Anterior cingulate cortex (tissue), 58 donors: ENCODE measurements around the gene CENPX.

Experiments used
- DNase-seq, 58 donors: peaks; one replicate each; lab custom pipeline; 2025; lab: John Stamatoyannopoulos, UW

Gene CENPX

GRCh38 chr17:82022310-82022980, at the start of gene CENPX:
Gene CENPX, minus strand, starts transcription at chr17:82022878. Its CDS starts 17 bp downstream, at chr17:82022861.
- DNase-seq = no peak

GRCh38 chr17:82070611-82071010, 47.9 kb upstream of the CENPX start:
- DNase-seq = no peak

GRCh38 chr17:82065638-82066303, 43.1 kb upstream of the CENPX start, which contains the start of gene DUS1L:
Gene DUS1L, minus strand, starts transcription at chr17:82065804. Its CDS starts 745 bp downstream, at chr17:82065059.
- peak in 43 of 58 donors; percentile 13 to 63 (median 38) for DNase-seq

- peak in 2 of 58 donors; percentile 38 to 56 for DNase-seq
Measured at GRCh38 chr17:82065193-82065637, 42.5 kb upstream of the CENPX start.

- no peak for DNase-seq
Measured at GRCh38 chr17:82064433-82065192, 41.9 kb upstream of the CENPX start.

- no peak for DNase-seq
Measured at GRCh38 chr17:82063424-82064415, 41.0 kb upstream of the CENPX start.

- no peak for DNase-seq
Measured at GRCh38 chr17:82062984-82063368, 40.3 kb upstream of the CENPX start.

GRCh38 chr17:82062076-82062983, 39.7 kb upstream of the CENPX start:
- no peak for DNase-seq

GRCh38 chr17:82061047-82061925, 38.6 kb upstream of the CENPX start:
- no peak for DNase-seq

GRCh38 chr17:82060614-82061013, 37.9 kb upstream of the CENPX start:
- no peak for DNase-seq

- DNase-seq = no peak
Measured at GRCh38 chr17:82060001-82060380, 37.3 kb upstream of the CENPX start.

GRCh38 chr17:82059272-82060000, 36.8 kb upstream of the CENPX start:
- DNase-seq = no peak

- no peak for DNase-seq
Measured at GRCh38 chr17:82058855-82059249, 36.2 kb upstream of the CENPX start.

GRCh38 chr17:82058230-82058854, 35.7 kb upstream of the CENPX start:
- no peak for DNase-seq

- no peak for DNase-seq
Measured at GRCh38 chr17:82056729-82057621, 34.3 kb upstream of the CENPX start.
